ENCODE data around the gene C16orf87. TPM values are rescaled to one million over a fixed set of nuclear protein-coding genes. Genes with fewer than 3 reads are reported as not detected.

C16orf87 gene
- polyA plus RNA-seq, 2 of the 4 experiments (the other 2 are of a cell fraction): 10.8 to 17.1 TPM

Small RNA genes within 50 kb of the gene (small RNA-seq; reads per million reads assigned to genes)
- gene AC007225.2: 0 reads per million in 6 experiments

Other genes starting within 250 kb of the C16orf87 start
- 40.2 and 53.6 TPM in 2 replicates for gene SHCBP1, start 209.8 kb downstream of the C16orf87 start, polyA plus RNA-seq (2011; rRNA removed)
- gene SHCBP1, start 209.8 kb downstream of the C16orf87 start, polyA plus RNA-seq (2017; fragmentation: RNase III; extraction: RNeasy Plus Mini Kit Qiagen cat#74134 plus additional on column Dnase treatment): 45.2 to 49.9 TPM (median 46.0 TPM) in 3 replicates
- gene VPS35, start 142.0 kb downstream of the C16orf87 start, polyA plus RNA-seq (2011; rRNA removed): 67.2 and 85.5 TPM in 2 replicates
- gene VPS35, start 142.0 kb downstream of the C16orf87 start, polyA plus RNA-seq (2017; fragmentation: RNase III; extraction: RNeasy Plus Mini Kit Qiagen cat#74134 plus additional on column Dnase treatment): 82.3 to 92.1 TPM (median 83.0 TPM) in 3 replicates
- 27.7 and 35.0 TPM in 2 replicates for gene ORC6, start 141.5 kb downstream of the C16orf87 start, polyA plus RNA-seq (2011; rRNA removed)
- gene ORC6, start 141.5 kb downstream of the C16orf87 start, polyA plus RNA-seq (2017; fragmentation: RNase III; extraction: RNeasy Plus Mini Kit Qiagen cat#74134 plus additional on column Dnase treatment): 44.5 to 48.8 TPM (median 46.5 TPM) in 3 replicates
- gene MYLK3, start 82.8 kb downstream of the C16orf87 start, polyA plus RNA-seq (2011; rRNA removed): 0.15 and 0.16 TPM in 2 replicates
- 0.05 to 0.07 TPM (median 0.05 TPM) in 3 replicates for gene MYLK3, start 82.8 kb downstream of the C16orf87 start, polyA plus RNA-seq (2017; fragmentation: RNase III; extraction: RNeasy Plus Mini Kit Qiagen cat#74134 plus additional on column Dnase treatment)
- gene GPT2, start 53.2 kb upstream of the C16orf87 start, polyA plus RNA-seq (2011; rRNA removed): 14.4 and 15.3 TPM in 2 replicates
- 8.9 to 9.6 TPM (median 9.2 TPM) in 3 replicates for gene GPT2, start 53.2 kb upstream of the C16orf87 start, polyA plus RNA-seq (2017; fragmentation: RNase III; extraction: RNeasy Plus Mini Kit Qiagen cat#74134 plus additional on column Dnase treatment)
- gene DNAJA2, start 142.5 kb upstream of the C16orf87 start, polyA plus RNA-seq (2011; rRNA removed): 28.8 and 33.7 TPM in 2 replicates
- gene DNAJA2, start 142.5 kb upstream of the C16orf87 start, polyA plus RNA-seq (2017; fragmentation: RNase III; extraction: RNeasy Plus Mini Kit Qiagen cat#74134 plus additional on column Dnase treatment): 81.4 to 82.3 TPM (median 81.6 TPM) in 3 replicates